HG02885 (cell line): Measurements from ENCODE around the gene DDAH2.

Experiments used
- ATAC-seq: cut with Tn5 transposase; IDR thresholded peaks from one replicate; pipeline ENCODE4 v1.9.1; 2021; ENCODE audit warnings: mild to moderate bottlenecking; ENCODE audit not compliant: unreplicated experiment, poor library complexity

The DDAH2 gene

DNA sequence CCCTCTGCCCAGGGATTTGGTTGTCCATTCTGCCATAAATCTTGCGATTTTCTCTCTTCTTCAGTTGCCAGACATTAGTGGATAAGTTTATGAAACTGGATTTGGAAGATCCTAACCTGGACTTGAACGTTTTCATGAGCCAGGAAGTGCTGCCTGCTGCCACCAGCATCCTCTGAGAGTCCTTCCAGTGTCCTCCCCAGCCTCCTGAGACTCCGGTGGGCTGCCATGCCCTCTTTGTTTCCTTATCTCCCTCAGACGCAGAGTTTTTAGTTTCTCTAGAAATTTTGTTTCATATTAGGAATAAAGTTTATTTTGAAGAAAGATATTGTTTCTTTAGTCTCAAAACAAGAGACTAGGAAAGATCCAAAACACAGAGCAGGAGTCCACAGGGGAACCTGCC lies 33.3 kb upstream of the DDAH2 start, which contains the start of gene SAPCD1:
SAPCD1 (plus strand) TSS at position 301 of the 400 bp plus-strand sequence. CDS start 399 bp downstream, outside the sequence.
- ATAC-seq: no peak

DNA sequence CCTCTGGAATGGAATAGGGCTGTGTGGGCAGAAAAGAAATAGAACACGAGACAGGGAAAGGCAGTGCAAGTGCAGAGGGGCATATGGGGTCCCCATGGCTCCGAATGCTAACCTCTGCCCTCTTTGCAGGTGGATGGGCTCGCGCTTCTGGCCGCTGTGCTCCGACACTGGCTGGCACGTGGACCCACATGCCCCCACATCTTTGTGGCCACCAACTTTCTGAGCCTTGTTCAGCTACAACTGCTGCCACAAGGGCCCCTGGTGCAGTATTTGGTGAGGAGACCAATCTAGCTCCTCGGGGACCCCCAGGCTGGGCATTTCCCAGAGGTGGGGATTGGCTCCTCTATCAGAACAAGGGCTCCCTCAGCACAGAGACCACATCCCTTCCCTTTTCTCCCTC lies 32.2 kb upstream of the DDAH2 start:
- ATAC-seq: no peak

GRCh38 chr6:31760790-31761189 lies 31.7 kb upstream of the DDAH2 start:
- ATAC-seq: no peak

DNA sequence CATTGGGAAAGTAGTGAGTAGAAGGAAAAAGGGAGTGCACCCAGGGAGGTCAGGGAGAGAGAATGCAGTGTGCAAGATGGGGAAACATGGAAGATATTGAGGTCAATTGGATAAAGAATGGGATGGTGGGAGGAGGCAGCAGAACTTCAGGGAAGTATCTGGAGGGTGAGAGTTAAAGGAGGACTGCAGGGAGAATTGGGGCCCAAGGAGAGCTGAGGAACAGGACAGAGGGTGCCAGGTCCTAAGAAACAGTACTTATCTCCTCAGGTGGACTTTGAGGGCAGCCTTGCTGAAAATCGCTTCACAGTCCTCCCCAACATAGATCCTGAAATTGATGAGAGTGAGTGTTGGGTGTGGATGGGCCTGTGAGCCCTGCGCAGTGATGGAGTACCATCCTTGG lies 29.2 kb upstream of the DDAH2 start:
- no peak for ATAC-seq

DNA sequence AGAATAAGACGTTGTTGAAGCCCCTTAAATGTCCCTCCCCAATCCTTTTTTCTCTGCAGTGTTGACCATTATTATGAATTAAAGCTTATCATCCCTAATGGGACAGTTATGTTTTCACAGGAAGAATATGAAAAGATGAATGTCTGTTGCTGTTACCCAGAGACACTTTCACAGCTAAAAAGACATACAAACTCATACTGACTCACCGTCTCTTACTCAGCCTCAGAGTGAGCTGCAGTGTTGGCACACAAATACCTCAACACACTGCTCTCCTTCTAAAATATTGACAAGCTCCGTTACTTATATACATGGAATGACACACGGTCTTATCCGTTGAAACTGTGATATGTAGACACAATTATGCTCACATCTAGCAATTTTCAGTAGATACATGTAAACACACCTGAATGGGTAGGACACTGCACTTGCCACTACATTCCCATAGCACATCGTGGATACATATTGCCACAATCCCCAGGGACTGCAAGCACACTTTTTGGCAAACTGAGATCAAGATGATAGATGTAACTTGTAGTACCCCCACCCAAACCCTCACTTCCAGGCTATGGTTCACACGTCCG lies 23.7 kb upstream of the DDAH2 start:
- no peak for ATAC-seq

DNA sequence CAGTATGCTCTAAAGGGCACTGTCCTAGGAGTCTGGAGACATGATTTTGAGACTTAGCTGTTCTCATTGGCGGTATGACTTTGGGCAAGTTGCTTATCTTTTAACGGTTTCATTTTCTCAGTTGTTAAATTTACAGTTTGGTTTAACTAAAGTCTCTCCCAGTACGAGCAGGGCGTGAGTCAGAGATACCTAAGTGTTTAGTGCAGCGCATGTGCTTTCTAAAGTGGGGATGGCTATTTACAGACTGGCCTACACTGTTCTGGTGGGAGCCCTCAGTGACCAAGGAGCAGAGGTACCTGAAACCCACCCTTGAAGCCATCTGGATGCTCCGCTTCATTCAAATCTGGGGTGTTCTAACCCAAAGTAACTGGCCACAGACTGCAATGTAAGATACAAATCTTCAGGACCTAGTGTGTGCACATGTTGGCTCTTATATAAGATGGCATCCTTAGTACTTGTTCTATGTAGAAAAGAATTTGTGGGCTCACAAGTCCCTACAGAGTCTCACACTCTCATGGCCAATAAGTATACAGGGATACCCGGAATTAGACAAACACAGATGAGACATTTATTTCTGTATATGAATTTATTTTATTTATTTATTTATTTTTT lies 21.4 kb upstream of the DDAH2 start:
- no peak for ATAC-seq

DNA sequence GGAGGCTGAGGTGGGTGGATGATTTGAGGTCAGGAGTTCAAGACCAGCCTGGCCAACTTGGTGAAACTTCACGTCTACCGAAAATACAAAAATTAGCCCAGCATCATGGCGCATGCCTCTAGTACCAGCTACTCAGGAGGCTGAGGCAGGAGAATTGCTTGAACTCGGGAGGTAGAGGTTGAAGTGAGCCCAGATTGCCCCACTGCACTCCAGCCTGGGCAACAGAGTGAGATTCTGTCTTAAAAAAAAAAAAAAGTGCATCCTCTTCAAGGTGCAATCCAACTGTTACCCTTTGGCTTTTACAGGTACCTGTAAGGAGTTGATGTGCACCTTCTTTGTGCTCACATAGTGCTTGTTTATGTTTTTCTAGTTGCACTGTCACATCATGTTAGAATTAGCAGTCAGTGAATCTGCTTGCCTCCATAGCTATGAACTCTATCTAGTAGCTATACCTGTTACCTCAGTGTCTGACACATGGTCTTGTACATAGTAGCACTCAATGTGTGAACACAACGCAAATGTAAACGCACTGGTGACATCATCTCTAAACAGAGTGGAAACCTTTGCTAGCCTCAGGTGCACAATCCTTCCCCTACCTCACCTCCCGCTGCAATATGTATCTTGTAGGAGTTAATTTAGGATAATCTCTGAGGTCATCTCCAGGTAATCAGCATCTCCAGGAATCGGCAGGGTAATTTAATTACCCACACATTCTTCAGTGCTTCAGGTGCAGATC lies 20.4 kb upstream of the DDAH2 start:
- no peak for ATAC-seq

- ATAC-seq: no peak
Observed at GRCh38 chr6:31744422-31744821, 15.3 kb upstream of the DDAH2 start.

DNA sequence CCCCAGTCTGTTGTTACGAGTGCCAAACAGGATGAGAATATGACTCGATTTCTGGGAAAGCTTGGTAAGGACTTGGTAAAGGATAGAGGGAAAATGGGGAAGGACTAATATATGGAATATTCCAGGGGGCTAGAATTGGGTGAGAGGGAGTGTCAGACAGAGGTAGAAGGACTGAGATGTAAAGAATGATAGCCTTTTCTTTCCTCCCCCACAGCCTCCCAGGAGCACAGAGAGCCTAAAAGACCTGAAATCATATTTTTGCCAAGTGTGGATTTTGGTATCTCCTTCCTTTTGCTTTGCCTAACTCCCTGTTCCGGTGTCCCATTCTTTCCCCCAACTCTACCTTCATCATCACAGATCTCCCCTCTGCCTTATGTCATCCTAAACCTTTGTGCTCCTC lies 13.8 kb upstream of the DDAH2 start:
- no peak for ATAC-seq

- no peak for ATAC-seq
Observed at GRCh38 chr6:31741815-31742214, 12.7 kb upstream of the DDAH2 start.

DNA sequence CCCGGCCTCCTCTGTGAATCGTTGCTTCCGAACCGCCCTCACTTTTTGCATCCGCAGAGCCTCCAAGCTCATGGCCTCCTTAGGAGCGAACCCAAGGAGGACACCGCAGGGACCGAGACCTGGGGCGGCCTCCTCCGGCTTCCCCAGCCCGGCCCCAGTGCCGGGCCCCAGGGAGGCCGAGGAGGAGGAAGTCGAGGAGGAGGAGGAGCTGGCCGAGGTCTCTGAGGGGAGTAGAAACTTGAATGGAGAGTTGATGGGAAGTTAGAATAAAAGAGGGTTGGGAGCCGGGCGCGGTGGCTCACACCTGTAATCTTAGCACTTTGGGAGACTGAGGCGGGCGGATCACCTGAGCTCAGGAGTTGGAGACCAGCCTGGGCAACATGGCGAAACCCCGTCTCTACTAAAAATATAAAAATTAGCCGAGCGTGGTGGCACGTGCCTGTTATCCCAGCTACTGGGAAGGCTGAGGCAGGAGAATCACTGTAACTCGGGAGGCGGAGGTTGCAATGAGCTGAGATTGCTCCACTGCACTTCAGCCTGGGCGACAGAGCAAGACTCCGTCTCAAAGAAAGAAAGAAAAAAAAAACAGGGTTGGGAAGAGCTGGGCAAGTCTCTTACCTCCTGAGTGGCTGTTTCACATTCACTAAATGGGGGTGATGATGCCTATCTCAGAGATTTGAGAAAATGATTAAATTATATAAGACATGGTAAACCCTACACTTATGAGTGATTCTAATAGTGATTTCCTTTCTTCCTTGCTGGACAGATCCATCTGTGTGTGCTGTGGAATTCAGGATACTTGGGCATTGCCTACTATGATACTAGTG lies 11.5 kb upstream of the DDAH2 start:
- ATAC-seq: no peak

DNA sequence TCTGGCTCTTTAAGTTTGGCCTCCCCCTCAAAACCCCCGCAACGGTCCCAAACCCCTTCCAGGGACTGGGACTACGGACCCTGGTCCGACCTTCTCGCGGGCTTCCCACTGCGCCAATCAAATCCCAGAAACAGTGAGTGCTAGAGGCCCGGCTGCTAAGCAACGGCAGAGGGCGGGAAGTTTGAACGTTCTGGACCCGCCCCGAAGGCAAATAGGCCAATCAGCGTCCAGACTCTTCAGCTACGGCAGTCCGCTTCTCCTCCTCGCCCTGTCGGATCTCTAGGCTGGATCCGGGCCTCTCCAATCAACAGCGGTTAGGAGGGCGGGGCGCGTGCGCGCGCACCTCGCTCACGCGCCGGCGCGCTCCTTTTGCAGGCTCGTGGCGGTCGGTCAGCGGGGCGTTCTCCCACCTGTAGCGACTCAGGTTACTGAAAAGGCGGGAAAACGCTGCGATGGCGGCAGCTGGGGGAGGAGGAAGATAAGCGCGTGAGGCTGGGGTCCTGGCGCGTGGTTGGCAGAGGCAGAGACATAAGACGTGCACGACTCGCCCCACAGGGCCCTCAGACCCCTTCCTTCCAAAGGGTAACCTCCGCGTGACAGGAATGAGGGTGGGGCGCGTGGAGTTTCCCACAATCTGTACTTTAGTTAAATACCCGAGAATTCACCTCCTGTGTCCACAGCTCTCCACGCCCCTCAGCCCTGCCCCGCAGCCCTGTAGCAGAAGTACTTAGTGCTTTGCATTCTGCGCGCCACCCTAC lies 10.7 kb upstream of the DDAH2 start, which contains the start of gene MSH5:
MSH5 (plus strand) TSS at position 367 of the 758 bp plus-strand sequence. CDS start 462 bp downstream, outside the sequence.
- peak; percentile 83 for ATAC-seq

DNA sequence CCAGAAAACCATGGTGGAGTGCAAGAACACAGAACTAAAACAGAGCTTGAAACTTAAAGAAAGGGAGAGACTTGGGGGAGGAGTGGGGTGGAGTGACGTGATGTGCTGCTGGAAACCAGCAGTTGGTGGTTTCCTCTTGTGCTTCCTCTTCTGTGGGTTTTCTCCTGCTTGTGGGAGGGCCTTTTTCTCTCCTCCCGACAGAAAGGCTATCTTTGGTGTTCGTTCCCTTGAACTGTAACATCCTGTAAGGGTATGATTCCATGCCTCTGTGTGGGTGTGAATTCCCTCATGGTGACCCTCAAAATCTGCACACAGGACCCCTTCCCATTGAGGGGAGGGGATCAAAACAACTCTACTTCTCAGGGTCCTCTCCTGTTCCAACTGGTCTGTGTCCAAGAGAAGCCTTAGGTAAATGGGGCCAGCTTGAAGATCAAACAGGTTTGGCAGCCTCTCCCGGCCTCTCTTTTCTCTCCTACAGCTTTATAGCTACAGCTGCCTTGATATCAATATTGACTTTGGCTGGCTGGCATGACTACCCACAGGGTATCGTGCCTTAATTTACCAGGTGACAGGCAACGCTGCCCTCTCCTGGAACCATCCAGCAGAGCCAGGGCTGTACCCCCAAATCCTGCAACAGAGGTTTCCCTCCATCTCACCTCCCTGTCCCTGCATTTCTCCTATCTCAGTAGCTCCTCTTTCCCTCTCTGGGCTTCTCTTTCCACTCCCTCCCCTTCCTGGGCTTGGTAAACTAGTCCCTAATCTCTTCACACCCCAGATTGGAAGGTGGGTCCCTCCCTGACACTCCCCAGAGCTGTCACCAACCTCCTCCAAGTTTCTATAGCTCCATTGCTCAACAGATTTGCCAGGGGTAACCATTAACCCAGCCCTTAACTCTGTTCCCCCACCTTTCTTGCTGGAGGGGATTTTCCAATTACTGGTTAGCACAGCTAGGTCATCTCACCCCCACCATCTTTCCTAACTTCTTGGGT lies 9.2 kb upstream of the DDAH2 start:
- no peak for ATAC-seq

DNA sequence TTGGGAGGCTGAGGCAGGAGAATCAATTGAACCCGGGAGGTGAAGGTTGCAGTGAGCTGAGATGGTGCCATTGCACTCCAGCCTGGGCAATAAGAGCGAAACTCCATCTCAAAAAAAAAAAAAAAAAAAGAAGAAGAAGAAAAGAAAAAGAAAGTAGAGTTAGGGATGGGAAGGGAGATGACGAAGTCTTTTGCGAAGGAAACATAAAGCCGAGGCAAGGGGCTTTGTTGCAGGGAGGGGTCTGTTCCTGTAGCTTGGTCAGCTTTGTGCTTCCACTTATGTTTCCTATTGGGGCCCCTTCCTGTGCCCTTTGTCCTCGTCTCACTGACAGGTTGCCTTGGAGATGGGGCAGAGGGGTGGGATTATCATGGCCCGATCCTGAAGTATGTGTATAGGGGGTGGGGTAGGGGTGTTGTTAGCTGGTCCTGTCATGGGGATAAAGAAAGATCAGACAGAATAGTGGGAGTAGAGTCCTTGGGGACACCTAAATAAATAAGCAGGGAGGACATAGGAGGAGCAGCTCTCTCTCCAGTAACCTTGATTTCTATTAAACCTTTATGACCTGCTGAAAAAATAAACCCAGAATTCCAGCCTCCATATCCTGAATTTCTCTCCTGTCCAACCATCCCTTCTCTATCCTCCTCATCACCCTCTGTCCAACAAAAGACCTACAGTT lies 8.4 kb upstream of the DDAH2 start:
- no peak for ATAC-seq

GRCh38 chr6:31736768-31737314 lies 7.7 kb upstream of the DDAH2 start:
- no peak for ATAC-seq

GRCh38 chr6:31736021-31736767 lies 7.1 kb upstream of the DDAH2 start, which contains the start of gene CLIC1:
Gene CLIC1, minus strand, starts transcription at chr6:31736530. Its CDS starts 230 bp downstream, at chr6:31736300.
- ATAC-seq: no peak

- ATAC-seq: no peak
Observed at GRCh38 chr6:31734821-31735406, 5.8 kb upstream of the DDAH2 start.
